Left hindlimb (tissue), 1 donor: Measurements from ENCODE around the gene CLNK.

Experiments
- DNase-seq: peaks from one replicate; pipeline ENCODE4 v3.0.0-alpha.2; 2018

CLNK gene

GRCh38 chr4:10438924-10439323 is 245.6 kb downstream of the CLNK start:
- no peak for DNase-seq

- no peak for DNase-seq
Observed at GRCh38 chr4:10437735-10438134, 246.8 kb downstream of the CLNK start.
